NCI-H1417 treated with DMSO at 0.1 percent for 48 hours (cell line): ENCODE results near the gene CDC73.
A peak's percentile ranks its signal among the peaks of the same experiment; 100 is the strongest.
"Not testable (repeated sequence)": the region's sequence is repeated elsewhere in the genome, so short reads cannot be mapped to it uniquely, and the experiment has no call there.

Experiments
- DNase-seq: peaks from one replicate; lab custom pipeline; 2025; lab: John Stamatoyannopoulos, UW

CDC73 gene

GRCh38 chr1:193181985-193182384 lies 60.2 kb downstream of the CDC73 start:
- DNase-seq, result no peak

- DNase-seq, result peak; percentile 65
Observed at GRCh38 chr1:193183019-193183627, 61.3 kb downstream of the CDC73 start.

- DNase-seq, result no peak
Observed at GRCh38 chr1:193184776-193185175, 62.9 kb downstream of the CDC73 start.

GRCh38 chr1:193185211-193185610 lies 63.4 kb downstream of the CDC73 start:
- DNase-seq, result no peak

- peak; percentile 56 for DNase-seq
Observed at GRCh38 chr1:193185901-193186731, 64.3 kb downstream of the CDC73 start, which contains the start of gene B3GALT2. Gene B3GALT2 (minus strand): TSS chr1:193186613. CDS start chr1:193181562, 5,051 bp downstream.

GRCh38 chr1:193187114-193187513 lies 65.3 kb downstream of the CDC73 start:
- no peak for DNase-seq

GRCh38 chr1:193188915-193189314 lies 67.1 kb downstream of the CDC73 start:
- not testable (repeated sequence) for DNase-seq

- no peak for DNase-seq
Observed at GRCh38 chr1:193189442-193190095, 67.7 kb downstream of the CDC73 start.

GRCh38 chr1:193190096-193190744 lies 68.4 kb downstream of the CDC73 start:
- no peak for DNase-seq

- DNase-seq, result no peak
Observed at GRCh38 chr1:193192586-193192985, 70.8 kb downstream of the CDC73 start.

GRCh38 chr1:193199940-193200339 lies 78.1 kb downstream of the CDC73 start:
- DNase-seq, result no peak

GRCh38 chr1:193201021-193201420 lies 79.2 kb downstream of the CDC73 start:
- no peak for DNase-seq

- DNase-seq, result no peak
Observed at GRCh38 chr1:193210996-193211395, 89.2 kb downstream of the CDC73 start.

- no peak for DNase-seq
Observed at GRCh38 chr1:193211539-193211938, 89.7 kb downstream of the CDC73 start.

- DNase-seq, result no peak
Observed at GRCh38 chr1:193212637-193213036, 90.8 kb downstream of the CDC73 start.

GRCh38 chr1:193213998-193214397 lies 92.2 kb downstream of the CDC73 start:
- DNase-seq, result no peak

GRCh38 chr1:193216920-193217319 lies 95.1 kb downstream of the CDC73 start:
- no peak for DNase-seq

GRCh38 chr1:193219391-193219790 lies 97.6 kb downstream of the CDC73 start:
- no peak for DNase-seq

- DNase-seq, result no peak
Observed at GRCh38 chr1:193221651-193222050, 99.8 kb downstream of the CDC73 start.

- no peak for DNase-seq
Observed at GRCh38 chr1:193222056-193222615, 100.3 kb downstream of the CDC73 start.

- no peak for DNase-seq
Observed at GRCh38 chr1:193229136-193229535, 107.3 kb downstream of the CDC73 start.

- DNase-seq, result not testable (repeated sequence)
Observed at GRCh38 chr1:193231146-193231545, 109.3 kb downstream of the CDC73 start.
